ENCODE measurements around the gene RRP15. TPM values are rescaled to one million over a fixed set of nuclear protein-coding genes. Genes with fewer than 3 reads are reported as not detected.
"Not testable (repeated sequence)": the region's sequence is repeated elsewhere in the genome, so short reads cannot be mapped to it uniquely, and the experiment has no call there.

RRP15 gene
- total RNA-seq, 1 donor from 2014 or later, result 9.7 TPM

DNA sequence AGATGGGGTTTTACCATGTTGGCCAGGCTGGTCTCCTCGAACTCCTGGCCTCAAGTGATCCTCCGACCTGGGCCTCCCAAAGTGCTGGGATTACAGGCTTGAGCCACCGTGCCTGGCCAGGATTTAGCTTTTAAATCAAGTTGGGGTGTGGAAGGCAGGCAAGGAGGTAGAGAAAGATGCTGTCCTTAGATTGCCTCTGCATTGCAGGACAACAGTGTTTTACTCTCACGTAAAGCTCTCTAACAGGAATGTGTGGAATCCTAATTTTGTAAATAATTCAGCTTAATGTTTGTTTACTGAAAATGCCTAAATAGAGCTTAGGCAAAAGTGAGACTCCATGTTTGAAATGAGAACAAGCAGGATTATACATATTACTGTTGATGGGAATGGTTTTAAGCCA lies 30.5 kb downstream of the RRP15 start:
- TF ChIP-seq, protein P1, sequence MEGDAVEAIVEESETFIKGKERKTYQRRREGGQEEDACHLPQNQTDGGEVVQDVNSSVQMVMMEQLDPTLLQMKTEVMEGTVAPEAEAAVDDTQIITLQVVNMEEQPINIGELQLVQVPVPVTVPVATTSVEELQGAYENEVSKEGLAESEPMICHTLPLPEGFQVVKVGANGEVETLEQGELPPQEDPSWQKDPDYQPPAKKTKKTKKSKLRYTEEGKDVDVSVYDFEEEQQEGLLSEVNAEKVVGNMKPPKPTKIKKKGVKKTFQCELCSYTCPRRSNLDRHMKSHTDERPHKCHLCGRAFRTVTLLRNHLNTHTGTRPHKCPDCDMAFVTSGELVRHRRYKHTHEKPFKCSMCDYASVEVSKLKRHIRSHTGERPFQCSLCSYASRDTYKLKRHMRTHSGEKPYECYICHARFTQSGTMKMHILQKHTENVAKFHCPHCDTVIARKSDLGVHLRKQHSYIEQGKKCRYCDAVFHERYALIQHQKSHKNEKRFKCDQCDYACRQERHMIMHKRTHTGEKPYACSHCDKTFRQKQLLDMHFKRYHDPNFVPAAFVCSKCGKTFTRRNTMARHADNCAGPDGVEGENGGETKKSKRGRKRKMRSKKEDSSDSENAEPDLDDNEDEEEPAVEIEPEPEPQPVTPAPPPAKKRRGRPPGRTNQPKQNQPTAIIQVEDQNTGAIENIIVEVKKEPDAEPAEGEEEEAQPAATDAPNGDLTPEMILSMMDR (IDR thresholded peaks at IDR 0.05; ENCODE audit: insufficient read depth, low read length, poor library complexity, severe bottlenecking), result no peak
- no peaks in the 10 kb centered on the region for H3K36me3 ChIP-seq (ENCODE audit: control insufficient read depth, insufficient read depth, low read length)
- H3K27me3 ChIP-seq (ENCODE audit: control insufficient read depth, insufficient read depth, low read length), result no peaks in the 10 kb centered on the region

DNA sequence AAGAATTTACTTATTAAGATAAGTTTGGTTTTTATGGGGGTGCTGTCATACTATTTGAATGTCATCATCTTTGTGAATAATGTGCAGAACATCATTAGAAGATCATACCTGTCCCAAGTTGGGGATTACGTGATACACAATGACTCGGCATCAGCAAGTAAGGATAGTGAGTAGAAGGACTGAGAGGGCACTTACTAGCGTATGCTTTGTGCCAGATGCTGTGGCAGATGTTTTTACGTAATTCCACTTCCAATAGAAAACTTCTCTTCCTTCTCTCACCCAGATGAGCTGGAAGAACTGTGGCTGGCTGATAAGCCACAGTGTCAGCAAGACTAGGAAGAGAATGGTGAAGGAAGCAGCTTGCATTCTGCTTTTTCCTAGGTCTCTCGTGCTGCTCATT lies 32.0 kb downstream of the RRP15 start:
- DNase-seq (ENCODE audit: low read depth), result no peak
- no peaks in the 10 kb centered on the region for H3K27me3 ChIP-seq (ENCODE audit: control insufficient read depth, insufficient read depth, low read length)
- TF ChIP-seq, protein P1 (IDR thresholded peaks at IDR 0.05; ENCODE audit: insufficient read depth, low read length, poor library complexity, severe bottlenecking), result no peak
- no peak overlapping the region for H3K4me3 ChIP-seq (ENCODE audit: low read depth, low read length)
- H3K36me3 ChIP-seq (ENCODE audit: control insufficient read depth, insufficient read depth, low read length), result no peaks in the 10 kb centered on the region

More for the DNA sequence above, 30.5 kb downstream of the RRP15 start:
- DNase-seq (ENCODE audit: low read depth), result no peak
- H3K4me3 ChIP-seq (ENCODE audit: low read depth, low read length), result no peak overlapping the region

DNA sequence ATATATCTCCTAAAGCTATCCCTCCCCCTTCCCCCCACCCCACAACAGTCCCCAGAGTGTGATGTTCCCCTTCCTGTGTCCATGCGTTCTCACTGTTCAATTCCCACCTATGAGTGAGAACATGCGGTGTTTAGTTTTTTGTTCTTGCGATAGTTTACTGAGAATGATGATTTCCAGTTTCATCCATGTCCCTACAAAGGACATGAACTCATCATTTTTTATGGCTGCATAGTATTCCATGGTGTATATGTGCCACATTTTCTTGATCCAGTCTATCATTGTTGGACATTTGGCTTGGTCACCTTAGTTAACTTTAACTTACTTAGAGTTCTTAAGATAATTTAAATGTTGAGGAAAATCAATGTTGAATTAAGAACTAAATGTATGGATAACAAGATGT lies 35.1 kb downstream of the RRP15 start:
- H3K4me3 ChIP-seq (ENCODE audit: low read depth, low read length); H3K36me3 ChIP-seq (ENCODE audit: control insufficient read depth, insufficient read depth, low read length); H3K27me3 ChIP-seq (ENCODE audit: control insufficient read depth, insufficient read depth, low read length); DNase-seq (ENCODE audit: low read depth): not testable (repeated sequence)

DNA sequence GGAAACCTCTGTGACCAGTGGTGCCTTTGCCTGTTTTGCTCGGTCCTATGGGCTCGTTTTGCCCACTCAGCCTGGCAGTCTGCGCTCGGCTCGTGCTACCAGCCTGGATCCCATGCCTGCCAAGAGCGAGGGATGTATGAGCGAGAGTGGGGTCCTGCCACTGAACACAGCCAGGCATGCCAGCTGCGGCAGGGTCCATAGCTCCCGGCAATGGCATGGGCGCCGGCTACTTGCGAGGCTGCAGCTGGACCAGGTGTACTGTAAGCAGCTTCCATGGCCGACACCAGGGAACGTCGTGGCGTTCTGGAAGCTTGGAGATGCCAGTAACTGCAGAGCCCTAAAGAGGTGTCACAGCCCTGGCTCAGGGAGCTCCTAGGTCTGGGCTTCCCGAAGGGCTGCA lies 37.7 kb downstream of the RRP15 start:
- H3K4me3 ChIP-seq (ENCODE audit: low read depth, low read length), result no peak overlapping the region
- no peaks in the 10 kb centered on the region for H3K27me3 ChIP-seq (ENCODE audit: control insufficient read depth, insufficient read depth, low read length)
- TF ChIP-seq, protein P1 (IDR thresholded peaks at IDR 0.05; ENCODE audit: insufficient read depth, low read length, poor library complexity, severe bottlenecking), result no peak
- no peak for DNase-seq (ENCODE audit: low read depth)
- no peaks in the 10 kb centered on the region for H3K36me3 ChIP-seq (ENCODE audit: control insufficient read depth, insufficient read depth, low read length)

DNA sequence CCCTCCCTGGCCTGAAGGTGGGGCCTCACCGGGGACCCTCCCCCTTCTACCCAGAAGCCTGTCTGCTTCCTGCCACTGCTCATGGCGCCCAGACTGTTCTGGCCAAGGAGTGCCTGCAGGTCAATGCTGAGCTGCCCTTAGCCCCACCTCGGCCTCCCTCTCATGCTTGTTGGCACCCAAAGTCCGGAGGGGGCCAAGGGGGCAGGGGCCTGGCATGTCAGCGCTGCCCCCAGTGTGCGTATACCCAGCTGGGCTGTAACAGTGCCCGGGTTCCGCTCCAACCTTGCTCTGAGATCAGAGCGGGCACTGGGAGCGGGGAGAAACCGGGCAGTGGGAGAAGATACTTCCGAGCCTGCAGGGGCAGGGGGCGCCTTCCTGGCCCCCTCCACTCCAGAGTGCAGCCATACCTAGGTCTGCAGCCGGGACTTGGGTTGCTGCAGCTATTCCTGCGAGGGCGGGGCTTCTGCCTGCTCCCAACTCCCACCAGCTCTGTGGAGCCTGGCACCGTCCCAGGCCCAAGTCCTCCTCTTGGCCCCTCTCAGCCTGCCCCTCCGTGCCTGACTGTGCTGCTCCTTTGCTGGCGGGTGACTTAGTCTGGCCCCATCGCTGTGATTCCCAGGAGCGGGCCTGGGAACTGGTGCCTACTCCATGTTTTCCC lies 38.6 kb downstream of the RRP15 start:
- TF ChIP-seq, protein P1 (IDR thresholded peaks at IDR 0.05; ENCODE audit: insufficient read depth, low read length, poor library complexity, severe bottlenecking), result no peak
- Histone ChIP-seq H3K27me3 (ENCODE audit: control insufficient read depth, insufficient read depth, low read length) (no peaks in the 10 kb centered on the region), H3K4me3 (ENCODE audit: low read depth, low read length) (no peak overlapping the region), H3K36me3 (ENCODE audit: control insufficient read depth, insufficient read depth, low read length) (no peaks in the 10 kb centered on the region)
- no peak for DNase-seq (ENCODE audit: low read depth)

DNA sequence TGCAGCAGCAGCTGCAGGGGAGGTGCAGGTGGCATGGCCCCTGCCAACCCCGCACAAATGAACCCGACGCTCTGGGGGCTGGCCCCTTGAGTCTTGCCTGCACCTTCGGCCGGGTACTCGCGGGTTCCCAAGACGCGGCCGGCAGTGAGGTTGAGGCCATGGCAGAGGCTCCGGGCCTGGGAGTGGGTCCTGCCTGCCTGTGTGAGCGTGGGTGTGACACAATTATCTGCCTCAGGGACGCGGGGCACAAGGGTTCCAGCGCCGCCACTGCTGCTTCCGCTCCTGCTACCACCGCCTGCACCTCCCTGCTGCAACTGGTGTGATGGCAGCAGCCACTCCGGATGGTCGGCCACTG lies 39.1 kb downstream of the RRP15 start:
- TF ChIP-seq, protein P1 (IDR thresholded peaks at IDR 0.05; ENCODE audit: insufficient read depth, low read length, poor library complexity, severe bottlenecking), result no peak
- no peaks in the 10 kb centered on the region for H3K27me3 ChIP-seq (ENCODE audit: control insufficient read depth, insufficient read depth, low read length)
- H3K4me3 ChIP-seq (ENCODE audit: low read depth, low read length), result no peak overlapping the region
- no peaks in the 10 kb centered on the region for H3K36me3 ChIP-seq (ENCODE audit: control insufficient read depth, insufficient read depth, low read length)
- DNase-seq (ENCODE audit: low read depth), result no peak
